Activated CD8-positive, alpha-beta T cell treated with anti-CD3 and anti-CD28 coated beads for 36 hours (primary cell): Measurements from ENCODE around the gene COLEC11. TPM values are rescaled to one million over a fixed set of nuclear protein-coding genes. Genes with fewer than 3 reads are reported as not detected.
A peak's percentile ranks its signal among the peaks of the same experiment; 100 is the strongest.

Experiments used
- ATAC-seq: fragments of 200-7000 bp; cut with Tn5 transposase; one replicate; pipeline ENCODE4 v1.10.0; 2021; ENCODE audit warnings: mild to moderate bottlenecking, moderate library complexity
- CTCF ChIA-PET: fragments of 350-600 bp; sonication (Branson Sonifier 250); formaldehyde crosslinking; loops from one replicate; lab custom pipeline; 2021; ENCODE audit warnings: antibody characterized with exemption; lab: Charles Lee
- POLR2A ChIA-PET: fragments of 350-600 bp; sonication (Branson Sonifier 250); formaldehyde crosslinking; loops from one replicate; lab custom pipeline; 2021; ENCODE audit warnings: antibody characterized with exemption; lab: Charles Lee
- DNase-seq: peaks from one replicate; pipeline ENCODE4 v3.0.0-alpha.2; 2020
- H3K27ac Mint-ChIP-seq: one replicate; pipeline ENCODE4 v1.8.0; 2021; ENCODE audit warnings: mild to moderate bottlenecking, mixed read lengths
- H3K27me3 Mint-ChIP-seq: one replicate; pipeline ENCODE4 v1.8.0; 2021; ENCODE audit warnings: mixed read lengths
- H3K36me3 Mint-ChIP-seq: one replicate; pipeline ENCODE4 v1.8.0; 2021; ENCODE audit warnings: low read depth, mixed read lengths
- H3K4me1 Mint-ChIP-seq: one replicate; pipeline ENCODE4 v1.8.0; 2021; ENCODE audit warnings: low read depth, mixed read lengths
- H3K4me3 Mint-ChIP-seq: one replicate; pipeline ENCODE4 v1.8.0; 2021; ENCODE audit warnings: mild to moderate bottlenecking, moderate library complexity, mixed read lengths
- H3K9me3 Mint-ChIP-seq: one replicate; pipeline ENCODE4 v1.8.0; 2021; ENCODE audit warnings: mixed read lengths
- CTCF ChIP-seq: fragments of 200-600 bp; IDR thresholded peaks from one replicate; pipeline ENCODE4 v1.8.0; 2022; ENCODE audit warnings: antibody characterized with exemption, mild to moderate bottlenecking
- intact Hi-C: fragments of 100-400 bp; cut with micrococcal nuclease; formaldehyde crosslinking; loops from one replicate; pipeline ENCODE4 v1.10.0; 2022
- total RNA-seq, 2 experiments: library from RNA; stranded (reverse); gene quantifications; one replicate each; pipeline ENCODE4 v1.2.3, GENCODE V29; 2021

Gene COLEC11
- total RNA-seq, 2 experiments from 2014 or later = 0.49 TPM; not detected in 1

- CTCF ChIA-PET = interaction anchor here (0.8 to 3.7 kb wide), 12 partner anchors 9 to 272 kb away, joined by 3 to 27 read pairs (median 5); partner anchors contain the start of genes RNASEH1 and TRAPPC12
- Mint-ChIP-seq H3K27ac (peak overlapping the region; percentile 94), H3K27me3 (no peaks in the 10 kb centered on the region), H3K4me3 (peak overlapping the region; percentile 76), H3K36me3 (no peaks in the 10 kb centered on the region), H3K9me3 (no peaks in the 10 kb centered on the region), H3K4me1 (peaks cover 13% of the 10 kb centered on the region)
- ATAC-seq = peak; percentile 79
- intact Hi-C loops = loop anchor here (5.0 to 10.0 kb wide), 2 partner anchors 75 to 227 kb away; partner anchors contain the start of gene RPS7
- TF ChIP-seq CTCF = no peak
- DNase-seq = peak; percentile 90
- POLR2A ChIA-PET = interaction anchor here (0.6 to 1.9 kb wide), 7 partner anchors 11 to 105 kb away, joined by 3 to 7 read pairs (median 3); partner anchors contain the start of gene RNASEH1
Measured at GRCh38 chr2:3651691-3652648, 57.1 kb downstream of the COLEC11 start.

- no peak for ATAC-seq
- peaks cover 13% of the 10 kb centered on the region for H3K4me1 Mint-ChIP-seq
- no peak overlapping the region for H3K27ac Mint-ChIP-seq
- no peak for DNase-seq
- no peaks in the 10 kb centered on the region for H3K36me3 Mint-ChIP-seq
- intact Hi-C loops = loop anchor here (5.0 to 10.0 kb wide), 2 partner anchors 76 to 228 kb away; partner anchors contain the start of gene RPS7
- no peak for TF ChIP-seq CTCF
- POLR2A ChIA-PET = interaction anchor here (0.6 kb wide), 1 partner anchor 106 kb away, joined by 3 read pairs; no protein-coding TSS in a partner anchor
- no peak overlapping the region for H3K4me3 Mint-ChIP-seq
- H3K9me3 Mint-ChIP-seq = no peaks in the 10 kb centered on the region
- CTCF ChIA-PET = interaction anchor here (1.1 to 3.7 kb wide), 5 partner anchors 11 to 228 kb away, joined by 3 to 27 read pairs (median 7); no protein-coding TSS in a partner anchor
- no peaks in the 10 kb centered on the region for H3K27me3 Mint-ChIP-seq
Measured at GRCh38 chr2:3652896-3653625, 58.1 kb downstream of the COLEC11 start.

GRCh38 chr2:3654011-3654410, 59.1 kb downstream of the COLEC11 start:
- intact Hi-C loops = loop anchor here (5.0 to 10.0 kb wide), 2 partner anchors 77 to 229 kb away; partner anchors contain the start of gene RPS7
- Mint-ChIP-seq H3K36me3 (no peaks in the 10 kb centered on the region), H3K9me3 (no peaks in the 10 kb centered on the region), H3K27me3 (no peaks in the 10 kb centered on the region), H3K4me1 (peaks cover 13% of the 10 kb centered on the region), H3K27ac (no peak overlapping the region), H3K4me3 (no peak overlapping the region)
- DNase-seq (no peak), ATAC-seq (no peak)
- ChIA-PET CTCF (interaction anchor here (3.7 kb wide), 1 partner anchor 229 kb away, joined by 27 read pairs; no protein-coding TSS in a partner anchor), POLR2A (no interaction called here)
- no peak for TF ChIP-seq CTCF

- Mint-ChIP-seq H3K36me3 (no peaks in the 10 kb centered on the region), H3K27me3 (no peaks in the 10 kb centered on the region), H3K27ac (no peak overlapping the region), H3K4me1 (peaks cover 13% of the 10 kb centered on the region), H3K4me3 (no peak overlapping the region), H3K9me3 (no peaks in the 10 kb centered on the region)
- intact Hi-C loops = loop anchor here (5.0 to 10.0 kb wide), 2 partner anchors 77 to 230 kb away; partner anchors contain the start of gene RPS7
- ATAC-seq (no peak), DNase-seq (no peak)
- TF ChIP-seq CTCF = no peak
- POLR2A ChIA-PET = no interaction called here
- CTCF ChIA-PET = interaction anchor here (1.1 kb wide), 1 partner anchor 137 kb away, joined by 3 read pairs; no protein-coding TSS in a partner anchor
Measured at GRCh38 chr2:3654531-3655225, 59.8 kb downstream of the COLEC11 start.
